Osteoblast (primary cell): Measurements from ENCODE around the gene CDH3. TPM values are rescaled to one million over a fixed set of nuclear protein-coding genes. Genes with fewer than 3 reads are reported as not detected.

Experiments used
- DNase-seq: peaks from one replicate; pipeline ENCODE4 v3.0.0; 2011; ENCODE audit warnings: low spot score, mixed read lengths; ENCODE audit not compliant: insufficient read length; ENCODE audit errors: missing footprints
- H2AFZ ChIP-seq: 2 replicates; pipeline ENCODE4 v1.6.0; 2011; ENCODE audit warnings: mild to moderate bottlenecking, low read length
- H3K27ac ChIP-seq: 2 replicates; pipeline ENCODE4 v1.5.1; 2011; ENCODE audit warnings: mild to moderate bottlenecking, low read depth, low read length, moderate library complexity
- H3K27me3 ChIP-seq: 2 replicates; pipeline ENCODE4 v1.6.0; 2012; ENCODE audit warnings: mild to moderate bottlenecking, control low read depth, inconsistent platforms, low read length, moderate library complexity; ENCODE audit not compliant: insufficient read depth
- H3K36me3 ChIP-seq: 2 replicates; pipeline ENCODE4 v1.5.1; 2011; ENCODE audit warnings: mild to moderate bottlenecking, low read length, control low read depth, moderate library complexity; ENCODE audit not compliant: insufficient read depth
- H3K4me1 ChIP-seq: 2 replicates; pipeline ENCODE4 v1.5.1; 2011; ENCODE audit warnings: mild to moderate bottlenecking, low read length, control low read depth, moderate library complexity; ENCODE audit not compliant: insufficient read depth
- H3K4me2 ChIP-seq: 2 replicates; pipeline ENCODE4 v1.6.0; 2011; ENCODE audit warnings: mild to moderate bottlenecking, low read length; ENCODE audit not compliant: insufficient read depth
- H3K4me3 ChIP-seq: fragments of 200-600 bp; sonication (generic); 3 replicates; pipeline ENCODE4 v1.5.1; 2012; ENCODE audit warnings: mild to moderate bottlenecking, low read length, inconsistent platforms; ENCODE audit not compliant: insufficient read depth
- H3K79me2 ChIP-seq: 2 replicates; pipeline ENCODE4 v1.6.0; 2012; ENCODE audit warnings: mild to moderate bottlenecking, low read length, control low read depth, inconsistent platforms; ENCODE audit not compliant: insufficient read depth
- H3K9me3 ChIP-seq: 2 replicates; pipeline ENCODE4 v1.5.1; 2011; ENCODE audit warnings: low read depth, low read length, control low read depth
- H4K20me1 ChIP-seq: 2 replicates; pipeline ENCODE4 v1.6.0; 2012; ENCODE audit warnings: mild to moderate bottlenecking, low read length, control low read depth; ENCODE audit not compliant: insufficient read depth
- total RNA-seq: library from RNA; depleted of rRNA; stranded (reverse); fragments of >200 nt; gene quantifications from 2 replicates; pipeline ENCODE4 v1.2.3, GENCODE V29; 2012
- TF ChIP-seq, protein P1 (sequence below): IDR thresholded peaks from 2 replicates; pipeline ENCODE4 v1.5.1; 2011; ENCODE audit warnings: mild to moderate bottlenecking, low read depth, low read length, moderate library complexity; ENCODE audit errors: extremely low read depth

Gene CDH3
- total RNA-seq, 1 donor: 0.36 TPM

DNA sequence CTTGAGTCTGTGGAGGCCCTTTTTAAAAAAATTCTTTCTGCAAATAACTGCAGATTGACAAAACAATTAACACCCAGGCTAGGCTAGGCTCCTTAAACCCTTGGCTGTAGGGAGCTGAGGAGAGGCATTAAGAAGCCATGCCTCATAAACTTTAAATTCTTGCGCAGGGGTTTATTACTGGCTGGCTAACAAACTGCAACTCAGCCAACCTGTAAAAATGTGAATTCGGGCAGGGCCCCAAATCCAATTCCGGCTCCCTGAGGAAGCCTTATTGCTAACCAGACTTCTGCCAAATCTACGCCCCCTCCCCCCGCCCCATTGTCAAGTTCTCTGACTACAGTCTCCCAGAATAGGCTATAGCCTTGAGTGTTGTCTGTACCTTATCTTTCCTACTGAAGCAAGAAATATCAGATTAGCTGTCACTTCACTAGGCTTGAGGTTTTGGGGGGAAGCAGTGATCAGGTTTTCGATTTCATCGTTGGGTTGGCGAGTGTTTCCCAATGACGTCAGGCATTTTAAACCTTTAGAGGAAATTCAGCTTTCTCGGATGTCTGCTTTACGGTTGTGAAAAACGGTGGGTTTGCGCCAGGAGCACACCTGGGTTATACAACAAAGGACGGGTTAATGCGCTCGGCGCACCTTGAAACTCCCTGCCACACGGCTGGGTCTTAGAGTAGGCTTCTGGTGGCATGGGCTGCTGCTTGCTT is 2.0 kb downstream of the CDH3 start:
- Histone ChIP-seq H3K36me3 (no peaks in the 10 kb centered on the region), H3K9me3 (no peaks in the 10 kb centered on the region), H3K27ac (no peak overlapping the region), H3K4me3 (no peak overlapping the region), H2AFZ (no peak overlapping the region), H4K20me1 (no peaks in the 10 kb centered on the region), H3K4me2 (no peak overlapping the region), H3K4me1 (peaks cover 8% of the 10 kb centered on the region), H3K79me2 (no peaks in the 10 kb centered on the region), H3K27me3 (peaks cover 67% of the 10 kb centered on the region)
- TF ChIP-seq, protein P1, sequence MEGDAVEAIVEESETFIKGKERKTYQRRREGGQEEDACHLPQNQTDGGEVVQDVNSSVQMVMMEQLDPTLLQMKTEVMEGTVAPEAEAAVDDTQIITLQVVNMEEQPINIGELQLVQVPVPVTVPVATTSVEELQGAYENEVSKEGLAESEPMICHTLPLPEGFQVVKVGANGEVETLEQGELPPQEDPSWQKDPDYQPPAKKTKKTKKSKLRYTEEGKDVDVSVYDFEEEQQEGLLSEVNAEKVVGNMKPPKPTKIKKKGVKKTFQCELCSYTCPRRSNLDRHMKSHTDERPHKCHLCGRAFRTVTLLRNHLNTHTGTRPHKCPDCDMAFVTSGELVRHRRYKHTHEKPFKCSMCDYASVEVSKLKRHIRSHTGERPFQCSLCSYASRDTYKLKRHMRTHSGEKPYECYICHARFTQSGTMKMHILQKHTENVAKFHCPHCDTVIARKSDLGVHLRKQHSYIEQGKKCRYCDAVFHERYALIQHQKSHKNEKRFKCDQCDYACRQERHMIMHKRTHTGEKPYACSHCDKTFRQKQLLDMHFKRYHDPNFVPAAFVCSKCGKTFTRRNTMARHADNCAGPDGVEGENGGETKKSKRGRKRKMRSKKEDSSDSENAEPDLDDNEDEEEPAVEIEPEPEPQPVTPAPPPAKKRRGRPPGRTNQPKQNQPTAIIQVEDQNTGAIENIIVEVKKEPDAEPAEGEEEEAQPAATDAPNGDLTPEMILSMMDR: no peak
- DNase-seq: peak; percentile 59

DNA sequence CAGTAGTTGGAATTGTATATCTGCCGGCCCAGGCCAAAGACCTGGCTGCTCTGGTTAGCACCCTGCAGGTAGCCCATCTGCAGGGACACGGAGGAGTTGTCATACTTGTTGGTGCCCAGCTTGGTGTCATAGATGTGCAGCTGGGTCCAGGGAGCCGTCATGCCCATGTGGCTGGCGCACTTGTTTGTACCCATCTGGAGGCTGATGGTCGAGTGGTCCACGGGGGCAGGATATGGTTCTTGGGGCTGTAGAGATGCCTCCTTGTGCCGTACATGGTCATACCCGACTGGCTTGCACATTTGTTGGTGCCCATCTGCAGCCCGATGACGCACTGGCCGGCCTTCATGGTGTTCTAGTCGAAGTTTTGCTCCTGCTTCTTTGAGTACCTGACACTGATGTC is 6.0 kb downstream of the CDH3 start:
- Histone ChIP-seq H3K4me2 (no peak overlapping the region), H3K4me3 (no peak overlapping the region), H2AFZ (no peak overlapping the region), H3K4me1 (no peaks in the 10 kb centered on the region), H3K27ac (no peak overlapping the region), H3K79me2 (no peaks in the 10 kb centered on the region), H3K9me3 (no peaks in the 10 kb centered on the region), H4K20me1 (no peaks in the 10 kb centered on the region), H3K27me3 (peaks cover 40% of the 10 kb centered on the region), H3K36me3 (no peaks in the 10 kb centered on the region)
- TF ChIP-seq, protein P1: no peak
- DNase-seq: no peak

- Histone ChIP-seq H3K9me3 (no peaks in the 10 kb centered on the region), H3K4me2 (no peak overlapping the region), H3K27ac (no peak overlapping the region), H3K79me2 (no peaks in the 10 kb centered on the region), H2AFZ (no peak overlapping the region), H3K36me3 (no peaks in the 10 kb centered on the region), H3K4me1 (no peaks in the 10 kb centered on the region), H3K27me3 (peaks cover 29% of the 10 kb centered on the region), H4K20me1 (no peaks in the 10 kb centered on the region), H3K4me3 (no peak overlapping the region)
- DNase-seq: no peak
- TF ChIP-seq, protein P1: no peak
These were observed 7.5 kb downstream of the CDH3 start for GRCh38 chr16:68652659-68653058.

DNA sequence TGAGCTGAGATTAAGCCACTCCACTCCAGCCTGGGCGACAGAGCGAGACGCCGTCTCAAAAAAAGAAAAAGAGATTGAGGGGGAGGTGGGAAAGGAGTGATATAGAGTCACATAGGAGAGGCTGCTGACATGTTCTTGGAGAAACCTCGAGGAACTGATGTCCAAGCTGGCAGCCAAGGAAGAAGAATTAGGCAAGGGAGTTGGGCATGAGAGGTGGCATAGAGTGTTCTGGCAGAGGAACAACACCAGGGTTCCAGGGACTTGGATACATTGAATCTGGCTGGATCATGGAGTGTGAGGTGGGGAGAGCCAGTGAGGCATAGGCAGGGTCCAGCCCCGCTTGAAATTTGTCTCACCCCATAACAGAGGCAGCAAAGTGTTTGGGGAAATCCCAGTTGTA is 10.7 kb downstream of the CDH3 start:
- H3K4me1 ChIP-seq: peaks cover 27% of the 10 kb centered on the region
- H3K27me3 ChIP-seq: peaks cover 11% of the 10 kb centered on the region
- DNase-seq: no peak
- TF ChIP-seq, protein P1: no peak
- no peak overlapping the region for H2AFZ ChIP-seq
- no peaks in the 10 kb centered on the region for H3K9me3 ChIP-seq
- H3K4me3 ChIP-seq: no peak overlapping the region
- H3K4me2 ChIP-seq: no peak overlapping the region
- no peaks in the 10 kb centered on the region for H3K36me3 ChIP-seq
- no peak overlapping the region for H3K27ac ChIP-seq
- no peaks in the 10 kb centered on the region for H3K79me2 ChIP-seq
- no peaks in the 10 kb centered on the region for H4K20me1 ChIP-seq
